Progenitor cell of endocrine pancreas (in vitro differentiated cells): Measurements from ENCODE around the gene SALL1. TPM values are rescaled to one million over a fixed set of nuclear protein-coding genes. Genes with fewer than 3 reads are reported as not detected.

Experiments
- DNase-seq: peaks from one replicate; pipeline ENCODE4 v3.0.0; 2021; ENCODE audit warnings: low spot score; ENCODE audit not compliant: unreplicated experiment
- H3K27ac Mint-ChIP-seq: 2 replicates; pipeline ENCODE4 v1.8.0; 2021; ENCODE audit warnings: mild to moderate bottlenecking, moderate library complexity, mixed read lengths
- H3K27me3 Mint-ChIP-seq: 2 replicates; pipeline ENCODE4 v1.8.0; 2021; ENCODE audit warnings: mixed read lengths
- H3K36me3 Mint-ChIP-seq: 2 replicates; pipeline ENCODE4 v1.8.0; 2022; ENCODE audit warnings: mixed read lengths; ENCODE audit not compliant: insufficient read depth
- H3K4me1 Mint-ChIP-seq: 2 replicates; pipeline ENCODE4 v1.8.0; 2021; ENCODE audit warnings: low read depth, mixed read lengths
- H3K4me3 Mint-ChIP-seq: 2 replicates; pipeline ENCODE4 v1.8.0; 2021; ENCODE audit warnings: low read depth, mild to moderate bottlenecking, moderate library complexity, mixed read lengths
- H3K9me3 Mint-ChIP-seq: 2 replicates; pipeline ENCODE4 v1.8.0; 2021; ENCODE audit warnings: low read depth, mixed read lengths
- CTCF ChIP-seq: fragments of 200-600 bp; sonication (generic); IDR thresholded peaks from one replicate; pipeline ENCODE4 v1.5.0; 2021; ENCODE audit warnings: antibody characterized with exemption, mild to moderate bottlenecking; ENCODE audit not compliant: unreplicated experiment
- total RNA-seq: library from RNA; stranded (reverse); gene quantifications from 2 replicates; pipeline ENCODE4 v1.2.1, GENCODE V29; 2021

Gene SALL1
- total RNA-seq, 1 donor from 2014 or later: 11.0 TPM

DNA sequence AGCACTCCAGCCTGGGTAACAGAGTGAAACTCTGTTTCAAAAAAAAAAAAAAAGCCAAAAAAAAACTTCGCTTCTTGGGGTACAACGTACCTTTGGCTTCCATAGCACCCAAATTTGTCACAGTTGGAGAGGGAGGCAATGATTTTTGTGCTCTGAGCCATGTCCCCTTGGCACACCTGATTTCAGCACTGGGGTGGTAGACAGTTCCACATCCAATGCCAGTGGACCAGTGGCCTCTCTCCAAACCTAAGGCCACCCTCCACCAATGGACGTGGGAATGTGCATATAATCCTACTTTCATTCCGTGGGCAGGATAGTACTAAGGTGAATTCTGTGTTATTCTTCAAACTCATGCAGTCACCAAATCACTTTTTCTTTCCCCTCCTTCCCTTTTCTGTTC lies 47.5 kb downstream of the SALL1 start:
- no peak for TF ChIP-seq CTCF
- Mint-ChIP-seq H3K4me3 (no peak overlapping the region), H3K27ac (no peak overlapping the region), H3K9me3 (no peaks in the 10 kb centered on the region), H3K27me3 (peaks cover 36% of the 10 kb centered on the region), H3K36me3 (no peaks in the 10 kb centered on the region), H3K4me1 (no peaks in the 10 kb centered on the region)
- DNase-seq: no peak

GRCh38 chr16:51097729-51098128 lies 53.3 kb downstream of the SALL1 start:
- Mint-ChIP-seq H3K9me3 (no peaks in the 10 kb centered on the region), H3K36me3 (no peaks in the 10 kb centered on the region), H3K27me3 (peaks cover 53% of the 10 kb centered on the region), H3K27ac (no peak overlapping the region), H3K4me3 (no peak overlapping the region), H3K4me1 (peaks cover 3% of the 10 kb centered on the region)
- TF ChIP-seq CTCF: no peak
- DNase-seq: no peak

DNA sequence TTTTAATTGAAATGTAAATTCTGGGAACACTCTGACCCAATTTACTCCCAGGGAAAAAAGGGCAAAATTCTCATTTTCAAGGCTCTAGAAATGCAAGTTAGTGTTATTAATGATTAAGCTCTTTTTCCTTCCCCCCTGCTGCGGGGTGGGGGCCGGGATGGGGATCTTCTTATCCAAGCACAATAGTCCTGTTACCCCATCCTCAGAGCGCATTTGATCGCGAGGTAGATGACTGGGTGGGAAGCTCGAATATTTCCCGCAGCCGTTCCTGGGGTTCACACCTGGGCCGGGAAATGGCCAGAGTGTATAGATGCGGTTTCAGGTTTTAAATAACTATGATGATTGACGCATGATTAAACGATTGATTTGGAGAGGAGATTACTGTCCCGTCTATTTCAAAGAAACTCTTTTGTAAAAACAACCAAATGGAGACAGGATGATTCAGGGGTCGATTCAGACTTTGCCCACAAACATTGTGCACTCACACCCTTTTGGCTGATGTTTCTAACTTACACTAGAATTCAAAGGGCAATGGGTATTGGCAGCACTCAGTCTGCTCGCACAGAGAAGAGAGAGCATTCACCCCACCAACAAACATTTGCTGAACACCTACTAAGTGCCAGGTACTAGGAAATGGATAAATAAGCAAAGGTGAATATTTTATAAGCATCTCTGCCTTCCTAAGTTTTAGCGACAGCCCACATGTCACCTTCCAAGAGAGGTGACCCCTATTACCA lies 55.0 kb downstream of the SALL1 start:
- H3K36me3 Mint-ChIP-seq: peaks cover 1% of the 10 kb centered on the region
- H3K27ac Mint-ChIP-seq: no peak overlapping the region
- H3K9me3 Mint-ChIP-seq: peaks cover 3% of the 10 kb centered on the region
- H3K4me3 Mint-ChIP-seq: no peak overlapping the region
- TF ChIP-seq CTCF: no peak
- peaks cover 53% of the 10 kb centered on the region for H3K27me3 Mint-ChIP-seq
- H3K4me1 Mint-ChIP-seq: peaks cover 3% of the 10 kb centered on the region
- no peak for DNase-seq

- Mint-ChIP-seq H3K9me3 (peaks cover 3% of the 10 kb centered on the region), H3K36me3 (peaks cover 1% of the 10 kb centered on the region), H3K27ac (no peak overlapping the region), H3K4me1 (peaks cover 3% of the 10 kb centered on the region), H3K27me3 (peaks cover 48% of the 10 kb centered on the region), H3K4me3 (no peak overlapping the region)
- DNase-seq: no peak
- TF ChIP-seq CTCF: no peak
Observed at GRCh38 chr16:51095084-51095881, 55.8 kb downstream of the SALL1 start.

DNA sequence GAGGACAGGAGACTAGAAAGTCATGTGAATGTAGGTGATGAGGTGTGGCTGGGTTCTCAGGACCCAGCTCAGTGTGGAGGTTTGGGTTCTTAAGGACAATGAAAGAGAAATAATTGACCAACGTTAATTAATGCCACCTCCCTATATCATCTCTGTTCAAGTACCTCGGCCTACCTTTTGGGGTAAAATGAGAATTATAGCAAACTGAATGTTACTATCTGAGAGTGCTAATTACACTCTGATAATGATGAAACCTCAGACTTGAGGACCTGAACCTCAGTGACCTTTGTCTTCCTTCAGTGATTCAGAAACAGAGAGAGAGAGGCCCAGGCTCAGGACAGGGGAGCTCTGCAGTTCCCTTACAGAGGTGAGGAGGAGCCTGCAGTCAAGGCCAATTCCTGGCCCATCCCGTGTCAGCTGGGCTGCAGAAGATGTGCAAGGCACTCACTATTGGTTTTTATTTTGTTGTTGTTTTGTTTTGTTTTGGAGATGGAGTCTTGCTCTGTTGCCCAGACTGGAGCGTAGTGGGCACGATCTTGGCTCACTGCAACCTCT lies 57.3 kb downstream of the SALL1 start:
- H3K4me1 Mint-ChIP-seq: peaks cover 3% of the 10 kb centered on the region
- H3K36me3 Mint-ChIP-seq: peaks cover 1% of the 10 kb centered on the region
- H3K4me3 Mint-ChIP-seq: no peak overlapping the region
- H3K9me3 Mint-ChIP-seq: peaks cover 3% of the 10 kb centered on the region
- peaks cover 41% of the 10 kb centered on the region for H3K27me3 Mint-ChIP-seq
- H3K27ac Mint-ChIP-seq: no peak overlapping the region
- no peak for TF ChIP-seq CTCF
- no peak for DNase-seq
